Activated CD8-positive, alpha-beta T cell treated with anti-CD3 and anti-CD28 coated beads for 36 hours (primary cell): ENCODE measurements around the gene PRIM2. TPM values are rescaled to one million over a fixed set of nuclear protein-coding genes. Genes with fewer than 3 reads are reported as not detected.
"Not testable (repeated sequence)": the region's sequence is repeated elsewhere in the genome, so short reads cannot be mapped to it uniquely, and the experiment has no call there.

ENCODE experiments used
- ATAC-seq: fragments of 200-7000 bp; cut with Tn5 transposase; one replicate; pipeline ENCODE4 v1.10.0; 2021; ENCODE audit warnings: mild to moderate bottlenecking, moderate library complexity
- CTCF ChIA-PET: fragments of 350-600 bp; sonication (Branson Sonifier 250); formaldehyde crosslinking; loops from one replicate; lab custom pipeline; 2021; ENCODE audit warnings: antibody characterized with exemption; lab: Charles Lee
- POLR2A ChIA-PET: fragments of 350-600 bp; sonication (Branson Sonifier 250); formaldehyde crosslinking; loops from one replicate; lab custom pipeline; 2021; ENCODE audit warnings: antibody characterized with exemption; lab: Charles Lee
- DNase-seq: peaks from one replicate; pipeline ENCODE4 v3.0.0-alpha.2; 2020
- H3K27ac Mint-ChIP-seq: one replicate; pipeline ENCODE4 v1.8.0; 2021; ENCODE audit warnings: mild to moderate bottlenecking, mixed read lengths
- H3K27me3 Mint-ChIP-seq: one replicate; pipeline ENCODE4 v1.8.0; 2021; ENCODE audit warnings: mixed read lengths
- H3K36me3 Mint-ChIP-seq: one replicate; pipeline ENCODE4 v1.8.0; 2021; ENCODE audit warnings: low read depth, mixed read lengths
- H3K4me1 Mint-ChIP-seq: one replicate; pipeline ENCODE4 v1.8.0; 2021; ENCODE audit warnings: low read depth, mixed read lengths
- H3K4me3 Mint-ChIP-seq: one replicate; pipeline ENCODE4 v1.8.0; 2021; ENCODE audit warnings: mild to moderate bottlenecking, moderate library complexity, mixed read lengths
- H3K9me3 Mint-ChIP-seq: one replicate; pipeline ENCODE4 v1.8.0; 2021; ENCODE audit warnings: mixed read lengths
- intact Hi-C: fragments of 100-400 bp; cut with micrococcal nuclease; formaldehyde crosslinking; loops from one replicate; pipeline ENCODE4 v1.10.0; 2022
- total RNA-seq, 2 experiments: library from RNA; stranded (reverse); gene quantifications; one replicate each; pipeline ENCODE4 v1.2.3, GENCODE V29; 2021
- TF ChIP-seq, protein P1 (sequence below): fragments of 200-600 bp; IDR thresholded peaks from one replicate; pipeline ENCODE4 v1.8.0; 2022; ENCODE audit warnings: antibody characterized with exemption, mild to moderate bottlenecking

PRIM2 gene
- total RNA-seq, 2 experiments from 2014 or later = 41.8 to 42.0 TPM

DNA sequence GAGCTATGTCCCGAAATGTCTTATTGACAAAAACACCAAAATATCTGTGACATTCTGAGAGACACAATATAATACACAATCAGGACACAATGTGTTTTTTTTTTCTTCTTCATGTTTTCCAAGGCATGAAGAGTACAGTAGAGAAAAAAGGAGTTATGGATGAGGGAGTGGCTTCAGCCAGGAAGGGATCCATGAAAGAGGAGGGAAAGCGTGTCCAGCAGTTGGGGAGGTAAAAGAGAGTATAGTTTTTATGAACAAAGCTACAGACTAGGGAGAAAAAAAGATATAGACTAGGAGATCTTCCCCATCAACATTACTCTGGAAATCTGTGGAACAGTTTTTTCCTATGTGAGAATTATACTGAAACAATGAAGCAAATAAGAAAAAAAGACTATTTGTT, 38.9 kb upstream of the PRIM2 start:
- ATAC-seq (no peak), DNase-seq (no peak)
- Mint-ChIP-seq H3K36me3 (no peaks in the 10 kb centered on the region), H3K4me1 (no peaks in the 10 kb centered on the region), H3K27me3 (peaks cover 19% of the 10 kb centered on the region), H3K27ac (no peak overlapping the region), H3K9me3 (no peaks in the 10 kb centered on the region), H3K4me3 (no peak overlapping the region)
- intact Hi-C loops = no loop called here
- CTCF ChIA-PET = interaction anchor here (1.1 kb wide), 1 partner anchor 11 kb away, joined by 3 read pairs; no protein-coding TSS in a partner anchor
- POLR2A ChIA-PET = interaction anchor here (0.6 kb wide), 1 partner anchor 47 kb away, joined by 3 read pairs; no protein-coding TSS in a partner anchor
- TF ChIP-seq, protein P1, sequence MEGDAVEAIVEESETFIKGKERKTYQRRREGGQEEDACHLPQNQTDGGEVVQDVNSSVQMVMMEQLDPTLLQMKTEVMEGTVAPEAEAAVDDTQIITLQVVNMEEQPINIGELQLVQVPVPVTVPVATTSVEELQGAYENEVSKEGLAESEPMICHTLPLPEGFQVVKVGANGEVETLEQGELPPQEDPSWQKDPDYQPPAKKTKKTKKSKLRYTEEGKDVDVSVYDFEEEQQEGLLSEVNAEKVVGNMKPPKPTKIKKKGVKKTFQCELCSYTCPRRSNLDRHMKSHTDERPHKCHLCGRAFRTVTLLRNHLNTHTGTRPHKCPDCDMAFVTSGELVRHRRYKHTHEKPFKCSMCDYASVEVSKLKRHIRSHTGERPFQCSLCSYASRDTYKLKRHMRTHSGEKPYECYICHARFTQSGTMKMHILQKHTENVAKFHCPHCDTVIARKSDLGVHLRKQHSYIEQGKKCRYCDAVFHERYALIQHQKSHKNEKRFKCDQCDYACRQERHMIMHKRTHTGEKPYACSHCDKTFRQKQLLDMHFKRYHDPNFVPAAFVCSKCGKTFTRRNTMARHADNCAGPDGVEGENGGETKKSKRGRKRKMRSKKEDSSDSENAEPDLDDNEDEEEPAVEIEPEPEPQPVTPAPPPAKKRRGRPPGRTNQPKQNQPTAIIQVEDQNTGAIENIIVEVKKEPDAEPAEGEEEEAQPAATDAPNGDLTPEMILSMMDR = no peak

DNA sequence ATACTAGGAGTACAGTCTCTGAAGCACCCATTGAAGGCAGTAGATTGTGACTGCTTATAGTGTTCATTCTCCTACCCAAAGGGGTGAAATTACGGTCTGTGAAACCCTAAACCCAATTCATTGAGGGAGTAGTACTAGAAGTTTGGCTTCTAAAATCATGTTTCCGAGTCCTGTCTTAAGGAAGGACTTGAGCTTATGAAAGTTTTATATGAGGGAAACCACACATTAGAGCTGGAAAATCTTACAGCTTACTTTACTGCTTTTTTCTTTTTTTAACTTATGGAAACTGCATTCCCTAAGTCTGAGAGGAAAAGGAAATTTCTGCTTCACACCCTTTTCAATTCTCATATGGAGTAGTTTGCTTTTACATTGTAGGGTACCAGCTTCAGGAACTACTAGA, 38.4 kb upstream of the PRIM2 start:
- Mint-ChIP-seq H3K4me3 (no peak overlapping the region), H3K27me3 (peaks cover 17% of the 10 kb centered on the region), H3K4me1 (no peaks in the 10 kb centered on the region), H3K27ac (no peak overlapping the region), H3K9me3 (no peaks in the 10 kb centered on the region), H3K36me3 (no peaks in the 10 kb centered on the region)
- ATAC-seq (no peak), DNase-seq (no peak)
- CTCF ChIA-PET = interaction anchor here (1.1 kb wide), 1 partner anchor 11 kb away, joined by 3 read pairs; no protein-coding TSS in a partner anchor
- TF ChIP-seq, protein P1 = no peak
- intact Hi-C loops = no loop called here
- POLR2A ChIA-PET = interaction anchor here (0.6 kb wide), 1 partner anchor 47 kb away, joined by 3 read pairs; no protein-coding TSS in a partner anchor

DNA sequence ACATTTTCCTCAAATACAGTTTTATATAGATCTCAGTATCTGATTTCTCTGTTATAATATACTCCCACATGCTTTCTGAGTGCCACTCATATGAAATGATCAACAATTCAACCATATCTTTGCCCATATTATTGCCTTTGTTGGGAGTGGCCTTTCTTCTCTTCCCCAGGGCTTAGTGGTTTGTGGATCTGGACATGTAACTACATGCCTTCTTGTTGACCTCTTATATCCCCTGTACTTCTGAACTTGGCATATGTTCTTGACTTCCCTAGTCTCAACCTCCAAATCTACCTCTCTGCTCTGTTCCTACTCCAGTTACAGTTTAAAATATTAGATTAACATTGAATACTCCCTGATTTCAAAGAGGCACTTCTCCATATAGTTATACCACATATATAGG, 34.3 kb upstream of the PRIM2 start:
- Mint-ChIP-seq H3K4me1 (no peaks in the 10 kb centered on the region), H3K36me3 (no peaks in the 10 kb centered on the region), H3K27me3 (peaks cover 28% of the 10 kb centered on the region), H3K4me3 (no peak overlapping the region), H3K9me3 (no peaks in the 10 kb centered on the region), H3K27ac (no peak overlapping the region)
- TF ChIP-seq, protein P1 = no peak
- intact Hi-C loops = no loop called here
- POLR2A ChIA-PET = interaction anchor here (1.1 kb wide), 1 partner anchor 33 kb away, joined by 3 read pairs; no protein-coding TSS in a partner anchor
- no peak for DNase-seq
- no peak for ATAC-seq
- CTCF ChIA-PET = no interaction called here

DNA sequence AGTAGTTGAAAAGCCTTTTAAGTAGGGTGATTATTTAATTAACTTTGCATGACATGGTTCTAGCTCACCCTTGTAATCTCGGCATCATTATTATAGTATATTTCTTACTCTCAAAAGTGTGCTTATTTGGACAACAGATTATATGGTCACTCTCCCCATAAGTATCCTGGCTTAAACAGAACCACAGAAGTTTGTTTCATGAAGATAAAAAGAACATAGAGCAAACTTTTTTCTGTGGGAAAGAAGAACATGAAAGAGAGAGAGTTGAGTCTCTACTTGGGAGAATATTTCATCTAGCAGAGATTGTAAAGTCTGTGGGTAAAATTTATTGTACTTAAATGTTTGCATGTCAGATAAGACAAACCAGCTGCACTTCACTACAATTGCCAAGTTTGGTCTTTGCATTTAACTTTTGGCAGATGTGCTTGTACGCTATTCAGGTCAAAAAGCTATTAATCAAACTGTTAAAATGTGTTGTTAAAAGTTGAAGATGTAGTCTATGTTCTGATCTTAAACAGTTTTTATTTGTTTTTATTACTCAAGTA, 33.4 kb upstream of the PRIM2 start:
- TF ChIP-seq, protein P1 = no peak
- ChIA-PET CTCF (no interaction called here), POLR2A (interaction anchor here (1.1 kb wide), 1 partner anchor 32 kb away, joined by 3 read pairs; no protein-coding TSS in a partner anchor)
- DNase-seq (no peak), ATAC-seq (no peak)
- H3K4me1 Mint-ChIP-seq = no peaks in the 10 kb centered on the region
- H3K36me3 Mint-ChIP-seq = no peaks in the 10 kb centered on the region
- no peaks in the 10 kb centered on the region for H3K9me3 Mint-ChIP-seq
- H3K27ac Mint-ChIP-seq = no peak overlapping the region
- intact Hi-C loops = no loop called here
- H3K27me3 Mint-ChIP-seq = peaks cover 25% of the 10 kb centered on the region
- no peak overlapping the region for H3K4me3 Mint-ChIP-seq

DNA sequence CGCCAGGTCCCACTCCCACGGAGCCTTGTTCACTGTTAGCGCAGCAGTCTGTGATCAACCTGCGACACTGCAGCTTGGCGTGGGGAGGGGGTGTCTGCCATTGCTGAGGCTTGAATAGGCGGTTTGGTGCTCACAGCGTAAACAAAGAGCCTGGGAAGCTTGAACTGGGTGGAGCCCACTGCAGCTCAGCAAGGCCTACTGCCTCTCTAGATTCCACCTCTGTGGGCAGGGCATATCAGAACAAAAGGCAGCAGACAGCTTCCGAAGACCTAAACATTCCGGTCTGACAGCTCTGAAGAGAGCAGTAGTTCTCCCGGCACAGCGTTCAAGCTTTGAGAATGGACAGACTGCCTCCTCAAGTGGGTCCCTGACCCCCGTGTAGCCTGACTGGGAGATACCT, 29.3 kb upstream of the PRIM2 start:
- intact Hi-C loops, H3K27ac Mint-ChIP-seq, H3K36me3 Mint-ChIP-seq, DNase-seq, H3K4me3 Mint-ChIP-seq, H3K9me3 Mint-ChIP-seq, POLR2A ChIA-PET, H3K4me1 Mint-ChIP-seq, ATAC-seq: not testable (repeated sequence)
- H3K27me3 Mint-ChIP-seq = peaks cover 32% of the 10 kb centered on the region
- CTCF ChIA-PET = interaction anchor here (1.4 kb wide), 1 partner anchor 386 kb away, joined by 3 read pairs; no protein-coding TSS in a partner anchor

DNA sequence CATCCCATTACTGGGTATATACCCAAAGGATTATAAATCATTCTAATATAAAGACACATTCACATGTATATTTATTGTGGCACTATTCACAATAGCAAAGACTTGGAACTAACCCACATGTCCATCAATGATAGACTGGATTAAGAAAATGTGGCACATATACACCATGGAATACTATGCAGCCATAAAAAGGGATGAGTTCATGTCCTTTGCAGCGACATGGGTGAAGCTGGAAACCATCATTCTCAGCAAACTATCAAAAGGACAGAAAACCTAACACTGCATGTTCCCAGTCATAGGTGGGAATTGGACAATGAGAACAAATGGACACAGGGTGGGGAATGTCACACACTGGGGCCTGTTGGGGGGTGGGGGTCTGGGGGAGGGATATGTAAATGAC, 24.0 kb upstream of the PRIM2 start:
- DNase-seq, POLR2A ChIA-PET, H3K9me3 Mint-ChIP-seq, CTCF ChIA-PET, ATAC-seq, intact Hi-C loops, H3K4me3 Mint-ChIP-seq, H3K4me1 Mint-ChIP-seq, H3K27ac Mint-ChIP-seq, H3K36me3 Mint-ChIP-seq: not testable (repeated sequence)
- peaks cover 12% of the 10 kb centered on the region for H3K27me3 Mint-ChIP-seq
